GM12872 (cell line): ENCODE results near the gene BZW2.

Experiments
- TF ChIP-seq, protein P1 (sequence below): IDR thresholded peaks from 3 replicates; pipeline ENCODE4 v1.5.1; 2011; ENCODE audit warnings: low read depth, mild to moderate bottlenecking, low read length, moderate library complexity; ENCODE audit not compliant: insufficient read depth

The BZW2 gene

DNA sequence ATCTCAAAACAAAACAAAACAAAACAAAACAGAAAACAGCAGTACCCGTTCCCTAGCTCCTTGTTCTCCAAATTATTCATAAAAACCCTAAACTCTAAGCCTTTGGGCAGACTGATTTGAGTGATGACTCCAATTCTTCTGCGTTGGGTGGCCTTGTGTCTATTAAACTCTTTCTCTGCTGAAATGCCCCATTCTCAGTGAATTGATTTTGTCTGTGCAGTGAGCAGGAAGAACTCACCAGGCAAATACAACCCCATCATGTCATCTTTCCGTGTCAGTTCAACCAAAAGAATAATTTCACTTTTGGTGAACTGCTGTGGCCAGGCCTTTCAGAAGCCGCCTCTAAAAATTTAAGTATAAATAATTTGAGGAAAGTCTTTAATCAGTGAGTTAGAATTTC lies 89.0 kb downstream of the BZW2 start:
- TF ChIP-seq, protein P1, sequence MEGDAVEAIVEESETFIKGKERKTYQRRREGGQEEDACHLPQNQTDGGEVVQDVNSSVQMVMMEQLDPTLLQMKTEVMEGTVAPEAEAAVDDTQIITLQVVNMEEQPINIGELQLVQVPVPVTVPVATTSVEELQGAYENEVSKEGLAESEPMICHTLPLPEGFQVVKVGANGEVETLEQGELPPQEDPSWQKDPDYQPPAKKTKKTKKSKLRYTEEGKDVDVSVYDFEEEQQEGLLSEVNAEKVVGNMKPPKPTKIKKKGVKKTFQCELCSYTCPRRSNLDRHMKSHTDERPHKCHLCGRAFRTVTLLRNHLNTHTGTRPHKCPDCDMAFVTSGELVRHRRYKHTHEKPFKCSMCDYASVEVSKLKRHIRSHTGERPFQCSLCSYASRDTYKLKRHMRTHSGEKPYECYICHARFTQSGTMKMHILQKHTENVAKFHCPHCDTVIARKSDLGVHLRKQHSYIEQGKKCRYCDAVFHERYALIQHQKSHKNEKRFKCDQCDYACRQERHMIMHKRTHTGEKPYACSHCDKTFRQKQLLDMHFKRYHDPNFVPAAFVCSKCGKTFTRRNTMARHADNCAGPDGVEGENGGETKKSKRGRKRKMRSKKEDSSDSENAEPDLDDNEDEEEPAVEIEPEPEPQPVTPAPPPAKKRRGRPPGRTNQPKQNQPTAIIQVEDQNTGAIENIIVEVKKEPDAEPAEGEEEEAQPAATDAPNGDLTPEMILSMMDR, result no peak

DNA sequence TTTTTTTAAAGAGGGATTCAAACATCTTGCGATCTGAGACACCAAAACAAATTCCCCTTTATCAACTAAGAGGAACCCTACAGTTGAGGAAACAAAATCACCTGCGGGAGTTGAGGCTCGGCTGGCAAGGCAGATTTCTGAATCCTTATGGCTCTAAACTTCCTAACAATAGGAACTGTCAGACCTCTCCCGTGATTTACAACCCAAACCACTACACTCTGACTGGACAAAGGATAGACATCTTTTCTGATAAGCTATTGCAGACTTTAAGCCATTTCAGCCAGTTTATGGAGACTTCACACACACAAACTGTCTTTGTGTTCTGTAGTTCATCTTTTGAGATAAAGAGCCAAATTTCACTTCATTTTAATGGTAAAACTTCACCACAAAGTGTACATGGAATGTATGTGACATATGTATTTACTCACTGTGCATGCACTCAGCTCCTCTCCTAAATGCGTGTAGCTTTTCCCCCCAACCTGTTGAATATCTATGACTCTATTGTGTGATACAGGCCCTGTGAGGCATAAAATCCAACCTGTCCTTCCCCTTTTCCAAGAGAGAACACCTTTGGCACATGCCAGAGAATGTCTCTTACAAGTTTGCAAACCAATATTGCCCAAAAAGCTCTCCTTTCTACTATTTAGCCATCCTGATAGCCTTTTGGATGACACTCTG lies 92.2 kb downstream of the BZW2 start:
- TF ChIP-seq, protein P1, result no peak

DNA sequence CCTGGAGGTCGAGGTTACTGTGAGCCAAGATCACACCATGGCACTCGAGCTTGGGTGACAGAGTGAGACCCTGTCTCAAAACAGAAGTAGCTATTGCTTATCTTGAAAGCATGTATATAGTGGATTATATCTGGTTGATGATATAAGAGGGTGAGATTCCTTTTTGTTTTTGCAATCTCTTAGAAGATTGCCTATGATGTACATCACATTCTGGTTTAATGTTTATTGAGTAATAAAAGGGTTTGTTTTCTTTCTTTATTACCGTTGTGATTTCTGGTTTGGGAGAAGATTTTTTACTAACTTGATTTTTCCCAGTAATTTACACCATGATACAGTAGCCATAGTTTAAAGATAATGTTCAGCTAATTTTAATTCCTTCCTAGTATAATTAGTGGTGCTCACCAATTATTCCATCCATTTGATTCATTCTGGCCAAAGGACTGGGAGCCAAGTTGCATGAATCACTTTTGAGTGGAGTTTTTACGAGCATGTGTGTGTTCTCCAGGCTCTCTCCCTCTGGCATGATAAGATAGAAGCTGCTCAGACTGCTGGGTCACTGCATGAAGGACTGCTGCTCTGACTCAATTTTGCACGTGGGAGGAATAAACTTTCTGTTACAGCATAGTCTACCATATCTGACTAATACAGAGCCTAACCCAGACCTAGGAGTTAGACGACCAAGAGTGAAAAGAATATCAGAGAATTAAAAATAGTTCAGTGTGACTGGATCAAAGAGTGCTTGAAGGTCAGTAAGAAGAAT lies 94.1 kb downstream of the BZW2 start:
- TF ChIP-seq, protein P1, result no peak

DNA sequence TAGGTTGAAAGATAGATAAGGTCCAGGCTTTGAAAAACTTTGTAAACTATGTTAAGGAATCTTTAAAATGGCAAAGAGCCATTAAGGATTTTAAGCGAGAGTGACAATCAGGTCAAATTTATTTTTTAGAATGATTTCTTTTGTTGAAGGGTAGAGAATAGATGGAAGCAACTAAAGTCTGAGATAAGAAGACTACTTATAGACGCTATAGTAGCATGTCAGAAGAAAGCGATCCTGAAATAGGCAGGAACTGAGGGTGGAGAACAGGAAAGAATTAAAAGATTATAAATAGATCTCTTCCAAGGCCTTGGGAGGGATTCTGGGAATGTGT lies 94.6 kb downstream of the BZW2 start:
- TF ChIP-seq, protein P1, result no peak

DNA sequence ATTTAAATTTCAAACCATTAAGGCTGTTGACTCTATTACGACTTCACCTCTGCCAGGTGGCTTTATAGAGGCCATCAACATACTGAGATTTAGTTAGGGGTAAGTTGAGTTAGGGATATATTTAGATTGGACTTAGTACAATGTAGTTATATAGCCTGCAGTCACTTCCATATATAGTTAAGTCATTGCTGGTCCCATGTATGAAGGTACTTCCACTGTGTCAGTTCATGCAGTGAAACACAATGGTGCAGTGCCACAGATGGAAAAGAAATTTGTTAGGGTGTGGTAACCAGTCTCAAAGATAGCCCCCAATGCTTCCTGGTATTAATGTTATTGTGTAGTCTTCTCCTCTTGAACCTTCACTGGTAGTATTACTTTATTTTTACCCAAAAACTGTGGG lies 95.0 kb downstream of the BZW2 start:
- TF ChIP-seq, protein P1, result no peak

DNA sequence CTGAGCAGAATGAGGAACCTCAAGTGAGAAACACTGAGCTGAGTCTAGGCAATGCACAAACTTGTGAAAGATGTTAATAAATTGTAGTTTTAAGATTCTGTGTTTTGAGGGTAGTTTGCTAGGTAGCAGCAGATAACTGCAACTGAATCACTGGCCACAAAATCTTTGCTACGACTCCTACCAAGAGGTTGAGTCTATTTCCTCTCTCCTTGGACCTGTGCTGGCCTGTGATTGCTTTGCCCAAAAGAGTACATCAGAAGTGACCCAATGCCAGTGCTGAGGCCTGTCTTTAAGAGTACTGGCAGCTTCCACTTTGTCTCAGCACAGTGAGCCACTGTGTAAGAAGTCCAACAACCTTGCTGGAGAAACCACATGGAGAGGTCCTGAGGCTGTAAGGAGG lies 95.7 kb downstream of the BZW2 start:
- TF ChIP-seq, protein P1, result no peak

DNA sequence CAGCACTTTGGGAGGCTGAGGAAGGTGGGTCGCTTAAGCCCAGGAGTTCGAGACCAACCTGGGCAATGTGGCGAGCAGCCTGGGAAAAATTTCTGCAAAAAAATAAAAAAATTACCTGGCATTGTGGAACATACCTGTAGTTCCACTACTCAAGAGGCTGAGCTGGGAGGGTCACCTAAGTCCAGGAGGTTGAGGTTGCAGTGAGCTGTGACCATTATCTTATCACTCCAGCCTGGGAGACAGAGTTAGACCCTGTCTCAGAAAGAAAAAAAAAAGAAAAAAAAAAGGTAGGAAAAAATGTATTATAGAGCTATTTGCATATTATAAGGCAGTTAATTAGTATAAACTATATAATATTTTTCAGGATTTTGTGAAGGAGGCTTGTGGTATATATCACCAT lies 96.6 kb downstream of the BZW2 start:
- TF ChIP-seq, protein P1, result no peak
